Effector memory CD8-positive, alpha-beta T cell (primary cell): Measurements from ENCODE around the gene ALOX12.
"Not testable (repeated sequence)": the region's sequence is repeated elsewhere in the genome, so short reads cannot be mapped to it uniquely, and the experiment has no call there.

Experiments
- ATAC-seq: fragments of 150-1000 bp; cut with Tn5 transposase; replicated peaks from 2 replicates; pipeline ENCODE4 v1.10.0; 2021; ENCODE audit warnings: mild to moderate bottlenecking, moderate library complexity
- DNase-seq, 3 experiments: peaks; one replicate each; pipeline ENCODE4 v3.0.0; 2021
- H3K27ac Mint-ChIP-seq, 2 donors: one replicate each; pipeline ENCODE4 v1.8.0; 2022; ENCODE audit warnings: mild to moderate bottlenecking in 2 of 2, mixed read lengths in 2 of 2, moderate library complexity in 2 of 2
- H3K27me3 Mint-ChIP-seq, 2 donors: one replicate each; pipeline ENCODE4 v1.8.0; 2022; ENCODE audit warnings: mixed read lengths in 2 of 2
- H3K36me3 Mint-ChIP-seq: one replicate; pipeline ENCODE4 v1.8.0; 2022; ENCODE audit warnings: mild to moderate bottlenecking, moderate library complexity, mixed read lengths; ENCODE audit not compliant: insufficient read depth
- H3K4me1 Mint-ChIP-seq, 2 donors: one replicate each; pipeline ENCODE4 v1.8.0; 2022; ENCODE audit warnings: low read depth in 2 of 2, mixed read lengths in 2 of 2
- H3K4me3 Mint-ChIP-seq, 2 donors: one replicate each; pipeline ENCODE4 v1.8.0; 2022; ENCODE audit warnings: mild to moderate bottlenecking in 2 of 2, mixed read lengths in 2 of 2, moderate library complexity in 2 of 2
- H3K9me3 Mint-ChIP-seq, 2 donors: one replicate each; pipeline ENCODE4 v1.8.0; 2022; ENCODE audit warnings: mixed read lengths in 2 of 2

ALOX12 gene

DNA sequence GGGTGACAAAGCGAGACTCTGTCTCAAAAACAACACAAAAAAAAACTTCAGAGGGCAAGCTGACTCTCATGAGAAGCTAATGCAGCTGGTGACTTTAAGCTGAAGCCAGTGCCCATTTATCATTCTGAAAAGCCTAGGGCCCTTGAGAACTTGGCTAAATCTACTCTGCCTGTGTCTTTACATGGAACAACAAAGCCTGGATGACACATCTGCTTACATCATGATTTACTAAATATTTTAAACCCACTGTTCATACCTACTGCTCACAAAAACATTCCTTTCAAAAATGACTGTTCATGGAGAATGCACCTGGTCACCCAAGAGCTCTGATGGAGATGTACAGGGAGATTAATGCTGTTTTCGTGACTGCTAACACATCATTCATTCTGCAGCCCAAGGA lies 6.1 kb upstream of the ALOX12 start:
- ATAC-seq (no peak), DNase-seq (no peak)
- H3K4me1 Mint-ChIP-seq = no peaks in the 10 kb centered on the region
- no peak overlapping the region for H3K27ac Mint-ChIP-seq
- no peaks in the 10 kb centered on the region for H3K27me3 Mint-ChIP-seq
- H3K4me3 Mint-ChIP-seq = no peak overlapping the region
- no peaks in the 10 kb centered on the region for H3K36me3 Mint-ChIP-seq
- H3K9me3 Mint-ChIP-seq = no peaks in the 10 kb centered on the region

DNA sequence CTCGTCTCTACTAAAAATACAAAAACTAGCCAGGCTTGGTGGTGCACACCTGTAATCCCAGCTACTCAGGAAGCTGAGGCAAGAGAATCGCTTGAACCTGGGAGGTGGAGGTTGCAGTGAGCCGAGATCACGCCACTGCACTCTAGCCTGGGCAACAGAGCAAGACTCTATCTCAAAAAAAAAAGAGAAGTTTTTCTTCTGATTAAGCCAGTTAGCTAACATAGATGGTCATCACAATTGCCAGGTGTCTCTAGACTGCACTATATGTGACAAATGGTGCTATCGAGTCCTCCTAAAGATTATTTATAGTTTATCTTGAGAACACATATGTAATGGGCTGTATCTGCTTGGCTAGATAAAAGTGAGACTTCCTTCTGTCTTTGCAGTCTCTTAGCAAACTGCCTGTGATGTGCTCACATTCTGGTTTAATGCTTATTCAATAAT lies 2.2 kb upstream of the ALOX12 start:
- peak overlapping the region; percentile 52 to 53 for H3K27ac Mint-ChIP-seq
- H3K36me3 Mint-ChIP-seq, ATAC-seq, DNase-seq, H3K4me1 Mint-ChIP-seq, H3K4me3 Mint-ChIP-seq, H3K9me3 Mint-ChIP-seq, H3K27me3 Mint-ChIP-seq: not testable (repeated sequence)

DNA sequence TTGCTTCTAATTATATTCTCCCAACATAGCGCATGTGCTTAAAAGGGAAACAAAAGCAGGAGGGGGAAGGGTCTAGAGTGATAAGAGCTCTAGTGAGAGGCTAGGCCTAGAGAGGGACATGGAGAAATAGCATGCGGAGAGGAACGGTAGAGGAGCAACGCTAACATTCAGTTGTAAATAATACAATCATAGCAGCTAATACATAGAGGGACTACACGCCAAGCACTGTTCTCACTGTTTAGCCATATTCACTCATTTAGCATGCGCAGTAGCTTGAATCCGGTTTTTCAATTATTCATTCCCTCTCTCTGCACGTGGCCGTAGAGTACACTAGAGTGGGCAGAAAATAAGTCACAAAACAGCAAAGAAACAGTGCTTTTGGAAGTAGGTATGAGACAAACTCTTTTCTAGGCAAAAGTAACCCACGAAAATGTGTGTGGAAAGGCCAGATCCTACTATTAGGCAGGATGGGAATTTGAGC lies 1.7 kb upstream of the ALOX12 start:
- Mint-ChIP-seq H3K9me3 (no peaks in the 10 kb centered on the region), H3K27ac (peak overlapping the region; percentile 52 to 53), H3K27me3 (no peaks in the 10 kb centered on the region), H3K36me3 (peaks cover 3% of the 10 kb centered on the region), H3K4me3 (no peak overlapping the region), H3K4me1 (no peaks in the 10 kb centered on the region)
- no peak for ATAC-seq
- no peak for DNase-seq

DNA sequence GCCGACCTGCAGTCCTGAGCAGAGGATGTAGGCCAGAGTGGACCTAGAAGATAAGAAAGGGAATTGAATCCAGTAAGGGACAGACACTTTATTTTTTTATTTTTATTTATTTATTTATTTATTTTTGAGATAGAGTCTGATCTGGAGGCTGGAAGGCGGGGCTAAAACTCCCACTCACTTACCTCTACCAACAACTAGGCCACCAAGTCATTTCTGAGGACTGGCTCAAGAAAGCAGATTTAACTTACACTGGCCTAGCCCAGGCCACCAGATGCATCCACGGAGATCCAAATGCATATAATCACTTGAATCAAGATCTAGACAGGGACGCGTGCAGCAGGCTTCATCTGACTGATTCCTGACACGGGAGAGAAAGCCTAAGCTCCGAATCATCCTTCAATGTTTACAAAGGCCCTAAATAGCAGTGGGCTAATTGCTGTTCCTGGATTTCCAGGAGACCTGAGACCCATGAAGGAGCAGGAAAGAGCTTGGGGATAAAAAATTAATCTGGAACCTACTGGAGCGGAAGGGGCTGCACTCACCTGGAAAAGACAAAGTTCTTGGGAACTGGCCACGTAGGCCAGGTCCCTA lies 1.1 kb upstream of the ALOX12 start:
- H3K27ac Mint-ChIP-seq = peak overlapping the region; percentile 52 to 53
- H3K4me3 Mint-ChIP-seq = no peak overlapping the region
- DNase-seq (no peak), ATAC-seq (no peak)
- H3K4me1 Mint-ChIP-seq = no peaks in the 10 kb centered on the region
- H3K27me3 Mint-ChIP-seq = no peaks in the 10 kb centered on the region
- no peaks in the 10 kb centered on the region for H3K9me3 Mint-ChIP-seq
- peaks cover 6% of the 10 kb centered on the region for H3K36me3 Mint-ChIP-seq

DNA sequence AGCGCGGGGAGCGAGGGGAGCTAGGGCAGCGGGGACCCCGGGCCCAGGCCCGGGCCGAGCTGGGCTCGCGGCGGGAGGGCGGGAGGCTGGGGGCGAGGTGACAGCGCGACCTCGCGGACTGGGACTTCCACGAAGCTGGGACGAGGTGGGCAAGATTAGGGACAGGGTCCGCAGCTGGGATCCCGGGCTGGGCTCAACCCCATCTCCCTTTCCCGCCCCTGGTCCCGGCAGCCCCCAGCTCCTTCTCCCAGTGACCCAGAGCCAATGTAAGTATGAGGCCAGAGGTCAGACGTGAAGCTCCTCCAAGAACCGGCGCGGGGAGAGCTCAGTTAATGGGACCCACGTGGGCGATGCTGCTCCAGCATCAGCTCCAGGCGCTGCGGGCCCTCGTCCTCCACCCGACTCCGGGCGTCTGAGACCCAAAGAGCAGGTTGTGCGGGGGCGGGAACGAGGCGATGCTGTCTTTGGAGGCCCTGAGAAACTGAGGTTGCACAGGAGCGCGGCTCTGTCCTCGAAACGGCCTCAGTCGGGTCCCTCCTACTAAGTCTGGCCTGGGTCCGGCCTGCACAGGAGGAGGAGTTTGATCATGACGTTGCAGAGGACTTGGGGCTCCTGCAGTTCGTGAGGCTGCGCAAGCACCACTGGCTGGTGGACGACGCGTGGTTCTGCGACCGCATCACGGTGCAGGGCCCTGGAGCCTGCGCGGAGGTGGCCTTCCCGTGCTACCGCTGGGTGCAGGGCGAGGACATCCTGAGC lies 585 bp downstream of the ALOX12 start:
- no peaks in the 10 kb centered on the region for H3K9me3 Mint-ChIP-seq
- ATAC-seq (no peak), DNase-seq (no peak)
- H3K4me3 Mint-ChIP-seq = no peak overlapping the region
- no peak overlapping the region for H3K27ac Mint-ChIP-seq
- peaks cover 16% of the 10 kb centered on the region for H3K36me3 Mint-ChIP-seq
- H3K27me3 Mint-ChIP-seq = no peaks in the 10 kb centered on the region
- H3K4me1 Mint-ChIP-seq = peaks cover 0 to under 1% of the 10 kb centered on the region in 2 donors

DNA sequence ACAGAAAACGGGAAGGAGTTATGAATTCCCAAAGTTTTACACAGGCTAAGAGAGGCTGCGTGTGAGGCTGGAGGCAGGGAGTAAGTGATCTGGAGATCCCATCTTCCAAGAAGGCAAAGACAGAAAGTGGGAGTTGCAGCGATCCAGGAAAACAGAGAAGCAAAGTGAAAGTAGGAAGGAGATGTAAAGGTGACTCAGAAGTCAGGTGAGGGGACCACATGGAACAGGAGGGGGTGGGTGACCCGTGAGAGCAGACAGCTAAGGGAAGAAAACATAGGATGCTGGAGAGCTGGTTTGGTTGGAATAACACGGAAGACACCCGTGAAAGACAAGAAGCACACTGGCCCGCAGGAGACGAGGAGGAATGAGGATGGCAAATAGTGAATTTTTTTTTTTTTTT lies 1.3 kb downstream of the ALOX12 start:
- no peak overlapping the region for H3K27ac Mint-ChIP-seq
- H3K27me3 Mint-ChIP-seq = no peaks in the 10 kb centered on the region
- ATAC-seq (no peak), DNase-seq (no peak)
- peaks cover 22% of the 10 kb centered on the region for H3K36me3 Mint-ChIP-seq
- H3K4me3 Mint-ChIP-seq = no peak overlapping the region
- H3K4me1 Mint-ChIP-seq = peaks cover 3 to 4% of the 10 kb centered on the region in 2 donors
- H3K9me3 Mint-ChIP-seq = no peaks in the 10 kb centered on the region

DNA sequence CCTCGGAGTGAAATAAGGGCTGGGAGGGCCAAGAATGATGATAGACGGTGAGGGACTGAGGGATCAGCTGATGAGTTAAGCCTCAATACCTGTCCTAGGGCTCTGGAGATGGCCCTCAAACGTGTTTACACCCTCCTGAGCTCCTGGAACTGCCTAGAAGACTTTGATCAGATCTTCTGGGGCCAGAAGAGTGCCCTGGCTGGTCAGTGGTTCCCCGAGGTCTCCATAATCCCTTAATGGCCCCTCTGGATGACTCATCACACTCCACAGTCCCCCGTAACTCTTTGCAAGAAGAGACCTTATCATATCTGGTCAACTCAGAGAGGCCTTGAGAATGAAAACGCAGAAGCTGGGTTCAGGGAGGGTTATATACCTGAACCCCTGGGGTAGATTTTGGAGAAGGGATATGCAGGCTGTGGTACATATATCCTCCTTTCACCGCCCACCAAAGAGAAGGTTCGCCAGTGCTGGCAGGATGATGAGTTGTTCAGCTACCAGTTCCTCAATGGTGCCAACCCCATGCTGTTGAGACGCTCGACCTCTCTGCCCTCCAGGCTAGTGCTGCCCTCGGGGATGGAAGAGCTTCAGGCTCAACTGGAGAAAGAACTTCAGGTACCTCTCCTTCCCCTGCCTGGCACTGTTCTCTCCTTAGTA lies 3.1 kb downstream of the ALOX12 start:
- Mint-ChIP-seq H3K4me1 (peaks cover 4 to 5% of the 10 kb centered on the region in 2 donors), H3K9me3 (no peaks in the 10 kb centered on the region), H3K27me3 (no peaks in the 10 kb centered on the region), H3K36me3 (peaks cover 32% of the 10 kb centered on the region), H3K27ac (peak overlapping the region in 1 of 2 donors; percentile 73), H3K4me3 (no peak overlapping the region)
- DNase-seq (no peak), ATAC-seq (no peak)

DNA sequence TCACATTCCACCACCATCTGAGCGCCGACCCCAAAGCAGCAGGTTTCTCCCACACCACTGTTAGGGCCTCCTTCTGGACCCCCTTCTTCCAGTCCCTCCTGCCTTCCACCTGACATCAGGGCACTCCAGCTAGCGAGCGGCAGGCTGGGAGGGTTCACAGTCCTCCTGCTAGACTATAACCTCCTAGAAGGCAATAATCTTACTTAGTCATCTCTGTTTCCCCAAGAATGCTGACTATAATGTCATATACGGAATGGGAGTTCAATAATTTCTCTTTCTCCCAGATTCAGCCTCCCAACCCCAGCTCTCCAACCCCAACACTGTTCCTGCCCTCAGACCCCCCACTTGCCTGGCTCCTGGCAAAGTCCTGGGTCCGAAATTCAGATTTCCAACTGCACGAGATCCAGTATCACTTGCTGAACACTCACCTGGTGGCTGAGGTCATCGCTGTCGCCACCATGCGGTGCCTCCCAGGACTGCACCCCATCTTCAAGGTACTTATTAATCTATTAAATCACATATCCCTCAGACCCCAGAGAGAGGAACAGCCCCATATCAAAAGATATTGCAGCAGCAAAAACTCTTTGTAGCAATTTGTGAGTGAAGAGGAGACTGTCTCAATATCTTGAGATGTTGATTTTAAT lies 5.6 kb downstream of the ALOX12 start:
- DNase-seq = peak in 1 of 3 experiments; percentile 38
- Mint-ChIP-seq H3K36me3 (peaks cover 43% of the 10 kb centered on the region), H3K4me3 (no peak overlapping the region), H3K27ac (peak overlapping the region; percentile 76 to 86), H3K9me3 (no peaks in the 10 kb centered on the region), H3K27me3 (no peaks in the 10 kb centered on the region), H3K4me1 (peaks cover 10 to 13% of the 10 kb centered on the region in 2 donors)
- no peak for ATAC-seq

DNA sequence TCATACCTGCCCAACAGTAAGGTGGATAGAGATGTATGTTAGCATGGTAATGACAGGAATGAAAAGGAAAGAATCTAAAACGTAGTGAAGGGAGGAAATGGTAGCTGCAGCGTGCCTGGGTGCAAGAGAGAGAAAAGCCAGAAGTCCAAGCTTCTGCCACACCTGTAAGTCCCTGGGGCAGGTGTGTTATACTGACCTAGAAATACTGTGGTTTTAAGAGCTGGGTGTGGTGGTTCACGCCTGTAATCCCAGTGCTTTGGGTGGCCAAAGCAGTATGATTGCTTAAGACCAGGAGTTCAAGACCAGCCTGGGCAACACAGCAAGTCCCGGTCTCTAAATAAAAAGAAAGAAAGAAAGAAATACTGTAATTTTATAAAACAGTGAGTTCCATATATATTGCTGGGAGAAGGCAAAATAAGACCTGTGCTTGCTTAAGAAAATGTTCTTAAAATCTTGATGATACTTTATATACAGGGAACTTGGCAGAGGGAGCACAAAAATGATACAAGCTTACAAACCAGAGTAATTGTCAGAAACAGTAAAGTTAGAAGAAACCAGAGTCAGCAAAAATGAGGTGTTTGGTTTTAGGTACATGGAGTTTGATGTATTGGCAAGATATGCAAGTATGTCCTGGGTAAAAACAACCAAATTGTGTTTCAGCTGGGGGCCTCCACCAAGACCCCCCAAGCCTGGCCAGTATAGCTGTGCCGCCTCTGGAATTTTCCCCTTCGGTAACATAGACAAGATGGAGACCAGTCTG lies 6.6 kb downstream of the ALOX12 start:
- H3K27me3 Mint-ChIP-seq = no peaks in the 10 kb centered on the region
- DNase-seq (no peak), ATAC-seq (no peak)
- H3K4me1 Mint-ChIP-seq = peaks cover 17% of the 10 kb centered on the region in 2 donors
- H3K9me3 Mint-ChIP-seq = no peaks in the 10 kb centered on the region
- H3K4me3 Mint-ChIP-seq = no peak overlapping the region
- H3K27ac Mint-ChIP-seq = no peak overlapping the region
- peaks cover 40% of the 10 kb centered on the region for H3K36me3 Mint-ChIP-seq

DNA sequence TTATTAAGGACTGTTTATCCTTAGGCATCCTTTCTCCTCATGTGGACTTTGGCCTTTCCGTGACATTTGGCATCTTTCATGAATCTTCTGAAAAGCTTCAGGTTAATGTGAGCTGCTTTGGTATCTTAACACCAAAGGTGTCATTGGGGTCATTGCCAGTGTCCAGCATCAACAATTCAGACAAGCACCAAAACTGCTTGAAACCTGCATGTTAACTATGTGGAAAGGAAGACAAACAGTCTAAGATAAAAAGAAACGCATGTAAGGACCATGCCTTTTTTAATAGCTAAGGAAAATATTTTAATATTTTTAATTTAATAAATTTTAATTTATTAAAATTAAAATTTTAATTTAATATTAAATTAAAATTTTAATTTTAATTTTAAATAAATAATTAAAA lies 7.9 kb downstream of the ALOX12 start:
- Mint-ChIP-seq H3K4me1 (peaks cover 17 to 18% of the 10 kb centered on the region in 2 donors), H3K27ac (no peak overlapping the region), H3K27me3 (no peaks in the 10 kb centered on the region), H3K4me3 (no peak overlapping the region), H3K36me3 (peaks cover 43% of the 10 kb centered on the region), H3K9me3 (no peaks in the 10 kb centered on the region)
- ATAC-seq (no peak), DNase-seq (no peak)

DNA sequence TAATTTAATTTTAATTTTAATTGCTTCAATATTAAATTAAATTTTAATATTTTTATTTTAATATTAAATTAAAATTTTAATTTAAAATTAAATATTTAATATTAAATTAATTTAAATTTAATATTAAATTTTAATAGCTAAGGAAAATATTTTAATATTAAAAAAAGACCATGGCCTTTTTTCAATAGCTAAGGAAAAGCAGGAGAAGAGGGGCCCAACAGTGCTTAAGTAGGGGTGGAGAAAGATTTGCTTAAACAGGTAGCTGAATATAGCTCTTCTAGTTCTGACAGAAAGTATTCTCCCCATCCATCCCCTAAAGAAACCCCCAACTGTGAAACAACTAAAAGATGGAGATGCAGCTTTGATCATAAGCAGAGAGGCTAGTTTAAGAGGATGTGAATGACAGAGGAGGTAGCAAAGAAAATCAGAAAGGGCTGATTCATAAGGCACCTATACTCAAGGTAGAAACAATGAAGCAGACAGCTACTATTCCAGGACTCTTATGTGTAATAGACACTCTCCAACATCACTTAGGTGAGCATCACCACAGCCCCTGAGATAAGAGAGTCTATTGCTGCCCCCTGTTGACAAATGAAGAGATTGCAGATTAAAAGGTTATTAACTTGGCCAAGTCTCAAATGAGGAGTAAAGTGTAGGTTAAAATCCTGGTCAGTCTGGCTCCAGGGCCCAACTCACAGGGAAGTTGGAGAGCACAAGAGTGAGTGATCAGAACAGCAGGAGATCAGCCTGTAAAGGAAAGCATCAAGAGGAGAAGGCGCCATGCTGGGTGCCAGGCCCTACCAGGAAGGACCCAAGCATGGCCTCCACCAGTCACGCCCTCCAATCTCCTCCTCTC lies 8.8 kb downstream of the ALOX12 start:
- Mint-ChIP-seq H3K4me3 (no peak overlapping the region), H3K36me3 (peaks cover 50% of the 10 kb centered on the region), H3K27ac (peak overlapping the region in 1 of 2 donors; percentile 33), H3K4me1 (peaks cover 19 to 22% of the 10 kb centered on the region in 2 donors), H3K9me3 (no peaks in the 10 kb centered on the region), H3K27me3 (no peaks in the 10 kb centered on the region)
- ATAC-seq = peak; percentile 97
- peak; percentile 60 to 64 (median 61) for DNase-seq

DNA sequence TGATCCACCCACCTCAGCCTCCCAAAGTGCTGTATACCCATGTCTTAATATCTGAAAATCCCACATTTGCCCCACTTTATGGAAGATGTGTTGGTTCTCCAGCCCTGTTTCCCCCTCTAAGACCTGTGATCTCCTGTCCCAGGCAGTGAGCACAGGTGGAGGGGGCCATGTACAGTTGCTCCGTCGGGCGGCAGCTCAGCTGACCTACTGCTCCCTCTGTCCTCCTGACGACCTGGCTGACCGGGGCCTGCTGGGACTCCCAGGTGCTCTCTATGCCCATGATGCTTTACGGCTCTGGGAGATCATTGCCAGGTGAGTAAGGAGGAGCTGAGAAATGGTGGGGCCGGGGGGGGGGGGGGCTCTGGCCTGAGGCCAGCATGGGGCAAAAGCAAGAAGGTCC lies 9.9 kb downstream of the ALOX12 start:
- no peak for DNase-seq
- no peaks in the 10 kb centered on the region for H3K27me3 Mint-ChIP-seq
- no peaks in the 10 kb centered on the region for H3K9me3 Mint-ChIP-seq
- peak overlapping the region in 1 of 2 donors; percentile 12 for H3K27ac Mint-ChIP-seq
- H3K4me3 Mint-ChIP-seq = no peak overlapping the region
- H3K36me3 Mint-ChIP-seq = peaks cover 49% of the 10 kb centered on the region
- ATAC-seq = no peak
- H3K4me1 Mint-ChIP-seq = peaks cover 30 to 32% of the 10 kb centered on the region in 2 donors
